Inferior parietal cortex (tissue), 1 donor: ENCODE results near the gene SOX5.
A peak's percentile ranks its signal among the peaks of the same experiment; 100 is the strongest.

Experiments
- DNase-seq: peaks from one replicate; pipeline ENCODE4 v3.0.0-alpha.2; 2016; ENCODE audit errors: extremely low spot score

Gene SOX5

GRCh38 chr12:23686095-23686494, 263.4 kb downstream of the SOX5 start:
- DNase-seq: no peak

GRCh38 chr12:23684121-23684520, 265.3 kb downstream of the SOX5 start:
- no peak for DNase-seq

- DNase-seq: no peak
Observed at GRCh38 chr12:23681237-23681636, 268.2 kb downstream of the SOX5 start.

- no peak for DNase-seq
Observed at GRCh38 chr12:23674064-23674463, 275.4 kb downstream of the SOX5 start.

GRCh38 chr12:23671881-23672280, 277.6 kb downstream of the SOX5 start:
- DNase-seq: no peak

GRCh38 chr12:23670684-23671083, 278.8 kb downstream of the SOX5 start:
- no peak for DNase-seq

- DNase-seq: no peak
Observed at GRCh38 chr12:23669691-23670090, 279.8 kb downstream of the SOX5 start.

GRCh38 chr12:23666866-23667265, 282.6 kb downstream of the SOX5 start:
- DNase-seq: no peak

GRCh38 chr12:23662966-23663365, 286.5 kb downstream of the SOX5 start:
- DNase-seq: no peak

- no peak for DNase-seq
Observed at GRCh38 chr12:23659131-23659530, 290.3 kb downstream of the SOX5 start.

GRCh38 chr12:23657598-23657997, 291.9 kb downstream of the SOX5 start:
- no peak for DNase-seq

GRCh38 chr12:23655884-23656283, 293.6 kb downstream of the SOX5 start:
- DNase-seq: no peak

GRCh38 chr12:23655112-23655511, 294.4 kb downstream of the SOX5 start:
- DNase-seq: no peak

- no peak for DNase-seq
Observed at GRCh38 chr12:23648546-23648945, 300.9 kb downstream of the SOX5 start.

- peak; percentile 30 for DNase-seq
Observed at GRCh38 chr12:23640754-23641153, 308.7 kb downstream of the SOX5 start.

GRCh38 chr12:23634344-23634743, 315.1 kb downstream of the SOX5 start:
- no peak for DNase-seq

GRCh38 chr12:23631786-23632377, 317.6 kb downstream of the SOX5 start:
- no peak for DNase-seq

- DNase-seq: no peak
Observed at GRCh38 chr12:23630524-23630923, 318.9 kb downstream of the SOX5 start.

GRCh38 chr12:23628806-23629205, 320.7 kb downstream of the SOX5 start:
- peak; percentile 45 for DNase-seq

GRCh38 chr12:23626791-23627190, 322.7 kb downstream of the SOX5 start:
- DNase-seq: no peak

- no peak for DNase-seq
Observed at GRCh38 chr12:23621900-23622299, 327.6 kb downstream of the SOX5 start.

- DNase-seq: no peak
Observed at GRCh38 chr12:23618718-23619117, 330.8 kb downstream of the SOX5 start.

GRCh38 chr12:23617749-23618148, 331.7 kb downstream of the SOX5 start:
- DNase-seq: no peak

GRCh38 chr12:23614280-23614679, 335.2 kb downstream of the SOX5 start:
- no peak for DNase-seq
